ENCODE results near the gene CERS6. TPM values are rescaled to one million over a fixed set of nuclear protein-coding genes. Genes with fewer than 3 reads are reported as not detected.

The CERS6 gene
- polyA plus RNA-seq, 4 donors = 6.8 to 55.4 (median 21.9) TPM

DNA sequence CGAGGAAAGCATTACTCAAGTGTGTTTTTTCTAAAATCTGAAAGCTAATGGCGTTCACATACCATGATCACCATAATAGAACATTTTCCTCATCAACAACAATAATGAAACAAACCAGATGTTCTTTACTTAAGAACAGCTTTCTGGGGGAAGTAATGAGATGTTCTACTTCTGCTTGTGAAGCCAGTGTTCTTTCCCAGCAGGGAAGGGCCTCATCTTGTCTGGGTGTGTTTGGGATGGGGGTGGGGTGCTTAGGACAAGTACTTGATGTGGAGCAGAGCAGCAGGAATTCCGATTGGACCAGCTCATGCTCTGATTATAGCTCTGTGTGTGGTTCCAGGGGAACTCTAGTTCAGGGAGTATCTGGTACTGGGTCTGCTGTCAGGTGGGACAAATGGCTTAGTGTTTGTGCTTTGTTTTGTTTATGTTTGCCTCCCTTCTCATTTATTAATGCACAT lies 183.4 kb downstream of the CERS6 start:
- peaks cover 5 to 41% (median 23%) of the 10 kb centered on the region in 3 donors for H3K4me1 ChIP-seq (ENCODE audit: control insufficient read depth in 3 of 3, insufficient read depth in 2 of 3, low read depth in 1 of 3, low read length in 2 of 3)
- H3K4me3 ChIP-seq (ENCODE audit: low read depth in 1 of 3, low read length in 3 of 3) = no peak overlapping the region
- no peak for FAIRE-seq
- peak; percentile 65 to 72 for DNase-seq
- H3K27ac ChIP-seq (ENCODE audit: low read depth in 1 of 3, low read length in 2 of 3) = peak overlapping the region in 1 of 3 donors; percentile 65
- no peaks in the 10 kb centered on the region for H3K9me3 ChIP-seq (ENCODE audit: control insufficient read depth in 2 of 2, insufficient read depth in 1 of 2, low read depth in 1 of 2, low read length in 1 of 2)
- no peaks in the 10 kb centered on the region for H3K36me3 ChIP-seq (ENCODE audit: control insufficient read depth in 3 of 3, insufficient read depth in 2 of 3, low read depth in 1 of 3, low read length in 3 of 3)
- no peaks in the 10 kb centered on the region for H3K27me3 ChIP-seq (ENCODE audit: control insufficient read depth in 3 of 3, insufficient read depth in 3 of 3, low read length in 3 of 3)
- WGBS, 3 donors = 60 to 70% (median 66%) methylated on average over 3 of the region's 3 CpGs

DNA sequence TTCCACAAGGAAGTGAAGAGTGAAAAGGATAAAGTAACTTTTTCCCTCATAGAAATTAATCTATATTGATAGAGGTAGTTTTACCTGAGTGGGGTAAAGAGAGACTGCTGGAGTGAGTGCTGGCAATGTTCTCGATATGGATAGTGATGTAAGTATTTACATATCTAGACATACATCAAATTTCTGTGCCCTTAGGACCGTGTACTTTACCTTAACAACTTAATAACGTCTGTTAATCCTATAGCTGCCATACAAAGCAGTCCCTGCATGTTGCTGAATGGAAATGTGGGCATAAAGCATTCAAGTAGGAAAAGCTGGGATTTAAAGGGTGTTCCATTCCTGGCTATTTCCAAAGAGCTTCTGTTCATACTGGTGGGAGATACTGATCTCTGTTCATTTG lies 184.0 kb downstream of the CERS6 start:
- Histone ChIP-seq H3K27me3 (ENCODE audit: control insufficient read depth in 3 of 3, insufficient read depth in 3 of 3, low read length in 3 of 3) (no peaks in the 10 kb centered on the region), H3K9me3 (ENCODE audit: control insufficient read depth in 2 of 2, insufficient read depth in 1 of 2, low read depth in 1 of 2, low read length in 1 of 2) (no peaks in the 10 kb centered on the region), H3K27ac (ENCODE audit: low read depth in 1 of 3, low read length in 2 of 3) (peak overlapping the region in 1 of 3 donors; percentile 65), H3K36me3 (ENCODE audit: control insufficient read depth in 3 of 3, insufficient read depth in 2 of 3, low read depth in 1 of 3, low read length in 3 of 3) (no peaks in the 10 kb centered on the region), H3K4me1 (ENCODE audit: control insufficient read depth in 3 of 3, insufficient read depth in 2 of 3, low read depth in 1 of 3, low read length in 2 of 3) (peaks cover 4 to 35% (median 20%) of the 10 kb centered on the region in 3 donors), H3K4me3 (ENCODE audit: low read depth in 1 of 3, low read length in 3 of 3) (no peak overlapping the region)
- 16 to 57% (median 45%) methylated on average over 3 of the region's 3 CpGs for WGBS, 3 donors
- peak; percentile 51 to 62 for DNase-seq
- no peak for FAIRE-seq

- Histone ChIP-seq H3K36me3 (ENCODE audit: control insufficient read depth in 3 of 3, insufficient read depth in 2 of 3, low read depth in 1 of 3, low read length in 3 of 3) (no peaks in the 10 kb centered on the region), H3K27ac (ENCODE audit: low read depth in 1 of 3, low read length in 2 of 3) (no peak overlapping the region), H3K4me3 (ENCODE audit: low read depth in 1 of 3, low read length in 3 of 3) (no peak overlapping the region), H3K9me3 (ENCODE audit: control insufficient read depth in 2 of 2, insufficient read depth in 1 of 2, low read depth in 1 of 2, low read length in 1 of 2) (no peaks in the 10 kb centered on the region), H3K4me1 (ENCODE audit: control insufficient read depth in 3 of 3, insufficient read depth in 2 of 3, low read depth in 1 of 3, low read length in 2 of 3) (peaks cover 2 to 29% (median 11%) of the 10 kb centered on the region in 3 donors), H3K27me3 (ENCODE audit: control insufficient read depth in 3 of 3, insufficient read depth in 3 of 3, low read length in 3 of 3) (no peaks in the 10 kb centered on the region)
- no peak for DNase-seq
- 93% methylated on average over 4 of the region's 4 CpGs for whole genome bisulfite sequencing, 3 donors
- no peak for FAIRE-seq
Observed at GRCh38 chr2:168641636-168642035, 185.6 kb downstream of the CERS6 start.

DNA sequence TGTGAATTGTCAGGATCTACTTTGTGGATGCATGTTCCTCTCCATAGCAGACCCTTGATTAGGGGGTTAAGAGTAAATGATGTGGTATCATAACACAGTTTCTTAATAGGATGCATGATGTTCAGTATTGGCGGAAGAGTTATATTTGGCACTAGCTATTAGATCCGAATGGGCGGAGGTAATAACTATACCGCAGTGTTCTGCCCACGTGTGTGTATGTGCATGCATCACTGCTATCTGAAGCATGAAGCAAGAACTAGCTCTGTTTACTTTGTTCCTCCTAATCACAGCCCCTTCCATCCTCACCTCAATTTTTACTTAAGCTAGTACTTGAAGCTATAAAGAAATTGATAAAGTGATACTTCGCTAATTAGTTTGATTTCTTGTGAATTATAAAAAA lies 186.8 kb downstream of the CERS6 start:
- 84 to 94% (median 89%) methylated on average over 6 of the region's 6 CpGs for WGBS, 3 donors
- H3K27ac ChIP-seq (ENCODE audit: low read depth in 1 of 3, low read length in 2 of 3) = no peak overlapping the region

GRCh38 chr2:168643979-168644378 lies 187.9 kb downstream of the CERS6 start:
- no peak overlapping the region for H3K4me3 ChIP-seq (ENCODE audit: low read depth in 1 of 3, low read length in 3 of 3)
- DNase-seq (no peak), FAIRE-seq (no peak)
- H3K27ac ChIP-seq (ENCODE audit: low read depth in 1 of 3, low read length in 2 of 3) = no peak overlapping the region
- H3K27me3 ChIP-seq (ENCODE audit: control insufficient read depth in 3 of 3, insufficient read depth in 3 of 3, low read length in 3 of 3) = no peaks in the 10 kb centered on the region
- H3K36me3 ChIP-seq (ENCODE audit: control insufficient read depth in 3 of 3, insufficient read depth in 2 of 3, low read depth in 1 of 3, low read length in 3 of 3) = no peaks in the 10 kb centered on the region
- H3K9me3 ChIP-seq (ENCODE audit: control insufficient read depth in 2 of 2, insufficient read depth in 1 of 2, low read depth in 1 of 2, low read length in 1 of 2) = no peaks in the 10 kb centered on the region
- WGBS, 3 donors = 91 to 100% (median 97%) methylated on average over 1 of the region's 1 CpG
- peaks cover 2 to 24% (median 7%) of the 10 kb centered on the region in 3 donors for H3K4me1 ChIP-seq (ENCODE audit: control insufficient read depth in 3 of 3, insufficient read depth in 2 of 3, low read depth in 1 of 3, low read length in 2 of 3)

More for the DNA sequence above, 186.8 kb downstream of the CERS6 start:
- no peaks in the 10 kb centered on the region for H3K9me3 ChIP-seq (ENCODE audit: control insufficient read depth in 2 of 2, insufficient read depth in 1 of 2, low read depth in 1 of 2, low read length in 1 of 2)
- DNase-seq (no peak), FAIRE-seq (no peak)
- no peak overlapping the region for H3K4me3 ChIP-seq (ENCODE audit: low read depth in 1 of 3, low read length in 3 of 3)
- no peaks in the 10 kb centered on the region for H3K36me3 ChIP-seq (ENCODE audit: control insufficient read depth in 3 of 3, insufficient read depth in 2 of 3, low read depth in 1 of 3, low read length in 3 of 3)
- H3K4me1 ChIP-seq (ENCODE audit: control insufficient read depth in 3 of 3, insufficient read depth in 2 of 3, low read depth in 1 of 3, low read length in 2 of 3) = peaks cover 2 to 26% (median 9%) of the 10 kb centered on the region in 3 donors
- no peaks in the 10 kb centered on the region for H3K27me3 ChIP-seq (ENCODE audit: control insufficient read depth in 3 of 3, insufficient read depth in 3 of 3, low read length in 3 of 3)

DNA sequence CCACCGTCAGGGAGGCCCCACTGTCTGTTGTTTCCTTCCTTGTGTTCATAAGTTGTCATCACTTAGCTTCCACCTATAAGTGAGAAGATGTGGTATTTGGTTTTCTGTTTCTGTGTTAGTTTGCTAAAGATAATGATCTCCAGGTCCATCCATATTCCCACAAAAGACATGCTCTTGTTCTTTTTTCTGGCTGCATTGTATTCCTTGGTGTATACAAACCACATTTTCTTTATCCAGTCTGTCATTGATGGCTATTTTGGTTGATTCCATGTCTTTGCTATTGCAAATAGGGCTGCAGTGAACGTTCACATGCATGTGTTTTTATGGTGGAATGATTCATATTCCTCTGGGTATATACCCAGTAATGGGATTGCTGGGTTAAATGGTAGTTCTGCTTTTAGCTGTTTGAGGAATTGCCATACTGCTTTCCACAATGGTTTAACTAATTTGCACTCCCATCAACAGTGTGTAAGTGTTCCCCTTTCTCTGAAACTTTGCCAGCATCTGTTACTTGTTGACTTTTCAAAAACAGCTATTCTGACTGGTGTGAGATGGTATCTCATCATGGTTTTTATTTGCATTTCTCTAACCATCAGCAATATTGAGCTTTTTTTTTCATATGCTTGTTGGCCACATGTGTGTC lies 189.7 kb downstream of the CERS6 start:
- no peak overlapping the region for H3K4me3 ChIP-seq (ENCODE audit: low read depth in 1 of 3, low read length in 3 of 3)
- H3K4me1 ChIP-seq (ENCODE audit: control insufficient read depth in 3 of 3, insufficient read depth in 2 of 3, low read depth in 1 of 3, low read length in 2 of 3) = peaks cover 0 to 7% (median 7%) of the 10 kb centered on the region in 3 donors

DNA sequence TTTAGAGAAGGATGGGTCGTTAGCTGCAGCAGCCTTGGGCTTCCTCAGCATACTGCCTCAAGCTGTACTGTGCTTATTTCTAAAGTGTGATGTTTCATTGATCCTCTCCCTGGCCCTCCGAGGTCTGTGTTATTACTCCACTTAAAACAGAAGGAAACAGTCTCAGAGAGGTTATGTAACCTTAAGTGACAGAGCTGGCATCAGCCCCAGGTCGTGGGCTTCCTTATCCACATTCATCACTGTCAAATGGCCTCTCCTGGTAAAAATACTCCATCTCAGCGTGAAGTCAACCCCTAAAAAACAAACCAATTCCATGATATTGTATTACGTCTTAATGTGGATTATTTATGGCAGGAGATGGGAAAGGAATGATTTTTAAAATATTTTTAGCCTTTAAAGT lies 193.0 kb downstream of the CERS6 start:
- H3K4me1 ChIP-seq (ENCODE audit: control insufficient read depth in 3 of 3, insufficient read depth in 2 of 3, low read depth in 1 of 3, low read length in 2 of 3) = peaks cover under 1 to 7% (median 4%) of the 10 kb centered on the region in 3 donors
- H3K9me3 ChIP-seq (ENCODE audit: control insufficient read depth in 2 of 2, insufficient read depth in 1 of 2, low read depth in 1 of 2, low read length in 1 of 2) = no peaks in the 10 kb centered on the region
- no peaks in the 10 kb centered on the region for H3K36me3 ChIP-seq (ENCODE audit: control insufficient read depth in 3 of 3, insufficient read depth in 2 of 3, low read depth in 1 of 3, low read length in 3 of 3)
- no peak for DNase-seq
- FAIRE-seq = no peak
- H3K27me3 ChIP-seq (ENCODE audit: control insufficient read depth in 3 of 3, insufficient read depth in 3 of 3, low read length in 3 of 3) = no peaks in the 10 kb centered on the region
- no peak overlapping the region for H3K27ac ChIP-seq (ENCODE audit: low read depth in 1 of 3, low read length in 2 of 3)
- H3K4me3 ChIP-seq (ENCODE audit: low read depth in 1 of 3, low read length in 3 of 3) = no peak overlapping the region
- WGBS, 3 donors = 29 to 41% (median 40%) methylated on average over 5 of the region's 5 CpGs

More for the DNA sequence above, 189.7 kb downstream of the CERS6 start:
- Histone ChIP-seq H3K9me3 (ENCODE audit: control insufficient read depth in 2 of 2, insufficient read depth in 1 of 2, low read depth in 1 of 2, low read length in 1 of 2) (no peaks in the 10 kb centered on the region), H3K27me3 (ENCODE audit: control insufficient read depth in 3 of 3, insufficient read depth in 3 of 3, low read length in 3 of 3) (no peaks in the 10 kb centered on the region), H3K27ac (ENCODE audit: low read depth in 1 of 3, low read length in 2 of 3) (no peak overlapping the region), H3K36me3 (ENCODE audit: control insufficient read depth in 3 of 3, insufficient read depth in 2 of 3, low read depth in 1 of 3, low read length in 3 of 3) (no peaks in the 10 kb centered on the region)
- DNase-seq (no peak), FAIRE-seq (no peak)
- WGBS, 3 donors = 74 to 82% (median 74%) methylated on average over 2 of the region's 2 CpGs

- Histone ChIP-seq H3K4me1 (ENCODE audit: control insufficient read depth in 3 of 3, insufficient read depth in 2 of 3, low read depth in 1 of 3, low read length in 2 of 3) (peaks cover 2 to 7% (median 5%) of the 10 kb centered on the region in 3 donors), H3K9me3 (ENCODE audit: control insufficient read depth in 2 of 2, insufficient read depth in 1 of 2, low read depth in 1 of 2, low read length in 1 of 2) (no peaks in the 10 kb centered on the region), H3K27me3 (ENCODE audit: control insufficient read depth in 3 of 3, insufficient read depth in 3 of 3, low read length in 3 of 3) (no peaks in the 10 kb centered on the region), H3K27ac (ENCODE audit: low read depth in 1 of 3, low read length in 2 of 3) (no peak overlapping the region), H3K4me3 (ENCODE audit: low read depth in 1 of 3, low read length in 3 of 3) (no peak overlapping the region), H3K36me3 (ENCODE audit: control insufficient read depth in 3 of 3, insufficient read depth in 2 of 3, low read depth in 1 of 3, low read length in 3 of 3) (peaks cover 0 to 2% (median 0%) of the 10 kb centered on the region in 3 donors)
- DNase-seq (no peak), FAIRE-seq (no peak)
- 61 to 74% (median 69%) methylated on average over 2 of the region's 2 CpGs for WGBS, 3 donors
Observed at GRCh38 chr2:168649562-168649961, 193.5 kb downstream of the CERS6 start.
